GM12801 (cell line): ENCODE results near the gene EFHC2.

ENCODE experiments used
- TF ChIP-seq, protein P1 (sequence below): IDR thresholded peaks from one replicate; pipeline ENCODE4 v1.5.1; 2011; ENCODE audit warnings: control low read depth; ENCODE audit not compliant: insufficient read length; ENCODE audit errors: extremely low read depth

EFHC2 gene

DNA sequence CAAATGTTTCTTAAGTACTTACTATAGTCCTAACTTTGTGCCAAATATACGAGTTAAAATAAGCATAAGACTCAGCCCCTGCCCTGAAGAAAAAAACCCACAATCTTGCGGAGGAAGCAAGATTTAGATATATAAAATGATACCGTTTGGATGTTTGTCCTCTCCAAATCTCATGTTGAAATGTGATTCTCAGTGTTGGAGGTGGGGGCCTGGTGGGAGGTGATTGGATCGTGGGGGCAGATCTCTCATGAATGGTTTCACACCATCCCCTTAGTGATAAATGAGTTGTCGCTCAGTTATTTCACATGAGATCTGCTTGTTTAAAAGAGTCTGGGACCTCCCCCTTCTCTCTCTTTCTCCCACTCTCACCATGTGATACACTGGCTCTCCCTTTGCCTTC, 28.7 kb downstream of the EFHC2 start:
- TF ChIP-seq, protein P1, sequence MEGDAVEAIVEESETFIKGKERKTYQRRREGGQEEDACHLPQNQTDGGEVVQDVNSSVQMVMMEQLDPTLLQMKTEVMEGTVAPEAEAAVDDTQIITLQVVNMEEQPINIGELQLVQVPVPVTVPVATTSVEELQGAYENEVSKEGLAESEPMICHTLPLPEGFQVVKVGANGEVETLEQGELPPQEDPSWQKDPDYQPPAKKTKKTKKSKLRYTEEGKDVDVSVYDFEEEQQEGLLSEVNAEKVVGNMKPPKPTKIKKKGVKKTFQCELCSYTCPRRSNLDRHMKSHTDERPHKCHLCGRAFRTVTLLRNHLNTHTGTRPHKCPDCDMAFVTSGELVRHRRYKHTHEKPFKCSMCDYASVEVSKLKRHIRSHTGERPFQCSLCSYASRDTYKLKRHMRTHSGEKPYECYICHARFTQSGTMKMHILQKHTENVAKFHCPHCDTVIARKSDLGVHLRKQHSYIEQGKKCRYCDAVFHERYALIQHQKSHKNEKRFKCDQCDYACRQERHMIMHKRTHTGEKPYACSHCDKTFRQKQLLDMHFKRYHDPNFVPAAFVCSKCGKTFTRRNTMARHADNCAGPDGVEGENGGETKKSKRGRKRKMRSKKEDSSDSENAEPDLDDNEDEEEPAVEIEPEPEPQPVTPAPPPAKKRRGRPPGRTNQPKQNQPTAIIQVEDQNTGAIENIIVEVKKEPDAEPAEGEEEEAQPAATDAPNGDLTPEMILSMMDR: no peak

DNA sequence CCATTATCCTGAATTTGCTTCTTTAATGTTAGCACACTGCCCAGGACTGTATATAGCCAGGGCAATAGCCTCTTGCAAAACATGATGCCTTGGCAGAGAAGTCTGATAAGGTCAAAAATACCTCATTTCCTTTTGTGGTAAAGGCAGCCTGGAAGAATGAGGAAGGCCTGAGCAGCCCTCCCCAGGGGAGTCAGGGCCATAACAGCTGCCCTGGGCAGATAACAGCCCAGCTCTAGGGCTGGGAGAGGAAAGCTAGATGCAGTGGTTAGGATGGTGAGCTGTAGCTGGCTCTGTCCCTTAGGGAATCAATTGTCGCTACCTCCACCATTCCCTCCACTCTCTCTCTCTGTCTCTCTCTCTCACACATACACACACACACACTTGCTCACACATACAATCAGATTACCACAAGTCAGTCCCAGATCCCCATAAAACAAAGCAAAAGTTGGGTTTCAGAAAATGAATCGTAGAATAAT, 29.2 kb downstream of the EFHC2 start:
- TF ChIP-seq, protein P1: no peak

DNA sequence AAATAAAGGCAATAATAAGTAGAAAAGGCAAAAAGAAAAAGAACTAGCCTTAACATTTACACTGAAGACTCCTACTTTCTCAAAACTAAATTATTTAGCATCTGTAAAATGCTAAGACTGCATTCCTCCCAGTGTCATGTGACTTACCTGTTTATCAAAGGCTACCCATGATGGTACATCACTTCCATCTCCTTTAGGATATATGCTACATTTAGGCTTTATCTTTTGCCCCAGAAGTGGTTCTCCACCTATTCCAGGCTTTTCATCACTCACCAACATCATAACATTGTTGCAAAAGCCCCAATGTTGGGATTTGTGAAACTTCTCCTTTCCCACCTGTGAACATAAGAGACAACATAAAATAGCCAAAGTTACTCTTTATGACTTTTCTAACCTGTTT, 31.1 kb downstream of the EFHC2 start:
- TF ChIP-seq, protein P1: no peak

DNA sequence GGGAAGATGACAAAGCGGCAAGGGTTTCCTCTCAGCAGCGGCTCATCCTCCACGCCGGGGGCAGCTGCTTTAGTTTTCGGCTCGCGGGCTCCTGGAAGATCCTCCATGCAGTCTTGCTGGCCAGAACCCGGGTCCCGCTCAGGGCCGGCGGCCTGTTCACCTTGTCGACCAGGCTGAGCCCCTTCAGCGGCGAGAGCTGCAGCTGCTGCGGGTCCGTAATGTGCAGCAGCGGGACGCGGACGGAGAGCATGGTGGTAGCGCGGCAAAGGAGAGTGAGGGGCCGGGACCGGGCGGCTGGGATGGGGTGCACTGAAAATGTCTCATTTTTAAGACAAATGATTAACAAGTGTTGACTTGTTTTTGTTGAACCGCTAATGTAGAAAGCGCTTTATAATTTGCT, 33.2 kb downstream of the EFHC2 start:
- TF ChIP-seq, protein P1: no peak

DNA sequence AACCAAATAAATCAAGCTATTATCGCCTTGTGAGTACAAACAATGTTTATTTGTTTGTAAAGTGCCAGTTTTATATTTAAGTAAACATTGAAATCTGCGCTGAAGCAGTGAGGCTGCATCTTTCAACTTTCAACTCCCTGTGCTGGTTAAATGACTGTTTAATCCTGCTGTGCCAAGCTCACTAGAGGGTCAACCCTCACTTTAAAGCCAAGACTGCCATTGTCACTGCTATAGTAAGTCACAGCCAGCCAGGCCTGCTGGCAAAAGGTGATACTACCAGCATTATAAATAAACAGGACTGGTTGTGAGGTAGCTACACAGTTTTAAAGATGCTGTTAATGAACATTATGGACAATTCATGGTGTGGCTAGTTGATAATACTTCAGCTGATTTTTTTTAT, 34.6 kb downstream of the EFHC2 start:
- TF ChIP-seq, protein P1: no peak

DNA sequence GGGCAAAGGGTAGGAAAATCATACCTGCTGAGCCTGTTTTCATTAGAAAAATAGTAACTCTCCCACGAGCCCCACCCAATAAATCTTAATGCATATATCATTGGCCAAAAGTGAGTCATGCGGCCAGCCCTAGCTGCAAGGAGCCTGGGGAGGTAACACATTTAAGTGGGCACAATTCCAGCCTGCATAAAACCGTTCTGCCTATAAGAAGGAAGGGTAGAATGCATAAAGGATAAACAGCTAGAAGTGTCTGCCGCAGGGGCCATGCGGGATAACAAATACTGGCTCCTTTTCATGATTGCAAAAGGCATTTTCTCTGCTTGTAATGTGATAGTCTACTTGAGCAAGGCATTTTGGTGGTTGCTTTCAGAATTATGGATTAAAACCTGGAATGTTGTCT, 37.1 kb downstream of the EFHC2 start:
- TF ChIP-seq, protein P1: no peak

DNA sequence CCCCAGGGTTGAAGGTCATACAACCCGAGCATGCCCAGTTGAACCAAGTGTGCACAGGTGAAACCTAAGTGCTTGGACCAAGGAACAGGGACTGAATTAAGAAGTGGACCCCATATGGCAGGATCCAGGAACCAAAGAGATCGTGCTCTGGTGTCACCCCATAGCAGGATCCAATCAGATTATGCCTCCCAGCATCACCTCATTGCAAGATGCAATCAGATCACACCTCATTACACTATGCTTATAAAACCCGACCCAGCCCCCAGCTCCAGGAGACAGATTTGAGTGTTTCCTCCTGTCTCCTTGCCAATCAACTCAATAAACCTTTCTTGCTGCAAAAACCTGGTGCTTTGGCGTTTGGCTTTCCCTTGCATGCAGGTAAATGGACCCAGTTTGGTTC, 37.6 kb downstream of the EFHC2 start:
- TF ChIP-seq, protein P1: no peak

DNA sequence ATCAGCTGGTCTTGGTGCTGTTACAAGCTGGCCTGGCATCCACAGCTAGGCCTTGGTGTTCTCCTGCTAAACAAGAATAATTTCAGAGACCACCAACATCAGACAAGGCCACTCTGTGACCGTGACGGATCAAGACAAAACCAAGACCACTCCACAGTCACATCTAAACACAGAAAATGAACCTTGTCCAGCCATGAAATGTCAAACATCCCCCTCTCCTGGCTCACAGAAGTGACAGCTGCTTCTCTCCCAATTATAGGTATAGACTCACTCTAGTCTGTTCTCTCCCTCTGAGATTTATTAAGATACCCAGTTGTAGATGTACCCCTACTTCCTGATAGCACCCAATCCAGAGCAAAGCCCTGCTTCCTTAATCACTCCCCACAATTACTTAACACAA, 40.4 kb downstream of the EFHC2 start:
- TF ChIP-seq, protein P1: no peak
